Trophoblast cell (in vitro differentiated cells and primary cell): ENCODE results near the gene ISOC2.
"Not testable (repeated sequence)": the region's sequence is repeated elsewhere in the genome, so short reads cannot be mapped to it uniquely, and the experiment has no call there.

Experiments used
- DNase-seq, 2 donors: peaks; one replicate each; pipeline ENCODE4 v3.0.0-alpha.2; 2016
- H2AFZ ChIP-seq: 2 replicates; pipeline ENCODE4 v1.6.1; 2013; ENCODE audit warnings: low read length, moderate library complexity, mild to moderate bottlenecking; ENCODE audit not compliant: insufficient read depth, poor library complexity
- H2AK5ac ChIP-seq: 2 replicates; pipeline ENCODE4 v1.6.1; 2013; ENCODE audit warnings: mild to moderate bottlenecking, low read length
- H2BK120ac ChIP-seq: 2 replicates; pipeline ENCODE4 v1.6.1; 2013; ENCODE audit warnings: low read length, mild to moderate bottlenecking, moderate library complexity; ENCODE audit not compliant: insufficient read depth, poor library complexity
- H2BK12ac ChIP-seq: 2 replicates; pipeline ENCODE4 v1.6.1; 2013; ENCODE audit warnings: mild to moderate bottlenecking, low read length, moderate library complexity
- H2BK5ac ChIP-seq: 2 replicates; pipeline ENCODE4 v1.6.1; 2013; ENCODE audit warnings: low read length, low read depth, moderate library complexity, mild to moderate bottlenecking; ENCODE audit not compliant: poor library complexity
- H3K14ac ChIP-seq: 2 replicates; pipeline ENCODE4 v1.6.1; 2013; ENCODE audit warnings: mild to moderate bottlenecking, low read length
- H3K18ac ChIP-seq: 2 replicates; pipeline ENCODE4 v1.6.1; 2013; ENCODE audit warnings: mild to moderate bottlenecking, low read length
- H3K23ac ChIP-seq: 2 replicates; pipeline ENCODE4 v1.6.1; 2013; ENCODE audit warnings: low read length
- H3K27ac ChIP-seq: 2 replicates; pipeline ENCODE4 v1.5.1; 2013; ENCODE audit warnings: low read depth, mild to moderate bottlenecking, inconsistent platforms, low read length, moderate library complexity
- H3K27me3 ChIP-seq: 2 replicates; pipeline ENCODE4 v1.6.1; 2013; ENCODE audit warnings: inconsistent platforms, mild to moderate bottlenecking, low read length, moderate library complexity; ENCODE audit not compliant: insufficient read depth
- H3K36me3 ChIP-seq, 2 experiments: 1 replicate in 1 of 2; 2 replicates in 1 of 2; pipeline ENCODE4 v1.6.1; 2013; ENCODE audit warnings: low read length in 2 of 2, mild to moderate bottlenecking in 2 of 2, moderate library complexity in 1 of 2; ENCODE audit not compliant: insufficient read depth in 2 of 2, control insufficient read depth in 1 of 2
- H3K4ac ChIP-seq: 2 replicates; pipeline ENCODE4 v1.6.1; 2013; ENCODE audit warnings: low read depth, mild to moderate bottlenecking, low read length, moderate library complexity
- H3K4me1 ChIP-seq, 2 experiments: 1 replicate in 1 of 2; 2 replicates in 1 of 2; pipeline ENCODE4 v1.6.1; 2013; ENCODE audit warnings: low read length in 2 of 2, mild to moderate bottlenecking in 2 of 2, moderate library complexity in 1 of 2; ENCODE audit not compliant: insufficient read depth in 2 of 2, control insufficient read depth in 1 of 2
- H3K4me2 ChIP-seq: 2 replicates; pipeline ENCODE4 v1.6.1; 2013; ENCODE audit warnings: inconsistent platforms, mild to moderate bottlenecking, low read length, moderate library complexity
- H3K4me3 ChIP-seq: 2 replicates; pipeline ENCODE4 v1.5.1; 2013; ENCODE audit warnings: mild to moderate bottlenecking, low read depth, low read length, inconsistent platforms
- H3K79me1 ChIP-seq: one replicate; pipeline ENCODE4 v1.6.1; 2013; ENCODE audit warnings: low read length
- H3K79me2 ChIP-seq: 2 replicates; pipeline ENCODE4 v1.6.1; 2013; ENCODE audit warnings: low read length, mild to moderate bottlenecking; ENCODE audit not compliant: control insufficient read depth, insufficient read depth, poor library complexity
- H3K9ac ChIP-seq: 2 replicates; pipeline ENCODE4 v1.6.1; 2013; ENCODE audit warnings: mild to moderate bottlenecking, low read length
- H3K9me3 ChIP-seq: 2 replicates; pipeline ENCODE4 v1.6.1; 2013; ENCODE audit warnings: low read depth, mild to moderate bottlenecking, control low read depth, inconsistent platforms, low read length; ENCODE audit not compliant: insufficient read depth
- H4K12ac ChIP-seq: 2 replicates; pipeline ENCODE4 v1.6.1; 2013; ENCODE audit warnings: low read depth, mild to moderate bottlenecking, low read length, moderate library complexity
- H4K8ac ChIP-seq: 2 replicates; pipeline ENCODE4 v1.6.1; 2013; ENCODE audit warnings: low read depth, mild to moderate bottlenecking, low read length, moderate library complexity
- H4K91ac ChIP-seq: one replicate; pipeline ENCODE4 v1.6.1; 2013; ENCODE audit warnings: low read depth, mild to moderate bottlenecking, low read length, moderate library complexity
- WGBS: extraction: QIAGEN DNeasy Blood & Tissue Kit; methylation state at CpG from one replicate; pipeline ENCODE4 v1.1.7; 2013; ENCODE audit warnings: missing lambda C conversion rate; ENCODE audit not compliant: insufficient read length, insufficient coverage; ENCODE audit errors: extremely low coverage; 5-methylcytosine and 5-hydroxymethylcytosine counted together

The ISOC2 gene

DNA sequence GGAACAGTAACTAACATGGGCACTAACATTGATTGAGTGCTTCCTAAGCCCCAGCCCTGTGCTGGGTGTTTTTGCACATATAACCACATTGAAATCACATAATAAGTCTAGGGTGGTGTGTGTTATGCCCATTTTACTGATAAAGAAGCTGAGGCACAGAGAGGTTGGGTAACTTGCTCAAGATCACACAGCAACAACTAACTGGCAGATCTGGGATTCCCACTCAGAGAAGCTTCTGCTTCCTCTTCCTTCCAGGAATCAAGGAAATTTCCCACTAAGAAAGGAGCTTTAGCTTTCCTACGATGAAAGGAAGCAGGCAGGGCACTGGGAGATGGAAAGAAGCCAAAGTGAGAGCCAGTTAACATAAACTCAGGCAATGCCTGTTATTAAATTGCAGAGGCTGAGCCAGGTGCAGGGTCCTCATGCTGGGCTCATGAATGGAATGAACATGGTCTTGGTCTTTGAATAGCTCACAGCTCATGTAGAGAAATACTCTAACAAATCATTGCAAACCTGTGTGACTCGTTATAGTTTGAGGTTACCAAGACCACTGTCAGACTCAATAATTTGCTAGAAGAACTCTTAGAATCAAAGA is 36.9 kb upstream of the ISOC2 start:
- H3K79me2 ChIP-seq = no peaks in the 10 kb centered on the region
- no peak overlapping the region for H2AFZ ChIP-seq
- DNase-seq = no peak
- peaks cover under 1% of the 10 kb centered on the region for H3K9me3 ChIP-seq
- H2BK5ac ChIP-seq = no peak overlapping the region
- H4K12ac ChIP-seq = no peak overlapping the region
- no peak overlapping the region for H3K4me2 ChIP-seq
- H3K9ac ChIP-seq = no peak overlapping the region
- H3K4me3 ChIP-seq = no peak overlapping the region
- H2BK120ac ChIP-seq = no peak overlapping the region
- no peaks in the 10 kb centered on the region for H3K79me1 ChIP-seq
- H3K36me3 ChIP-seq = peaks cover 27 to 36% of the 10 kb centered on the region in 2 experiments
- H4K8ac ChIP-seq = no peak overlapping the region
- H2BK12ac ChIP-seq = no peak overlapping the region
- no peak overlapping the region for H3K18ac ChIP-seq
- WGBS = no CpG with 5 or more reads among the region's 2 CpGs
- no peak overlapping the region for H2AK5ac ChIP-seq
- H3K14ac ChIP-seq = no peak overlapping the region
- H3K4me1 ChIP-seq = peaks cover 7 to 8% of the 10 kb centered on the region in 2 experiments
- no peak overlapping the region for H3K27ac ChIP-seq
- no peak overlapping the region for H3K4ac ChIP-seq
- H4K91ac ChIP-seq = no peak overlapping the region
- H3K27me3 ChIP-seq = no peaks in the 10 kb centered on the region
- no peak overlapping the region for H3K23ac ChIP-seq

- H3K9me3 ChIP-seq = no peaks in the 10 kb centered on the region
- no peak overlapping the region for H2BK12ac ChIP-seq
- no CpG with 5 or more reads among the region's 13 CpGs for WGBS
- no peak overlapping the region for H3K4ac ChIP-seq
- no peaks in the 10 kb centered on the region for H3K27me3 ChIP-seq
- H2BK120ac ChIP-seq = no peak overlapping the region
- H4K12ac ChIP-seq = no peak overlapping the region
- no peak overlapping the region for H2BK5ac ChIP-seq
- no peak overlapping the region for H3K27ac ChIP-seq
- no peaks in the 10 kb centered on the region for H3K79me1 ChIP-seq
- H3K4me1 ChIP-seq = peaks cover 11 to 12% of the 10 kb centered on the region in 2 experiments
- no peak overlapping the region for H4K91ac ChIP-seq
- no peak overlapping the region for H2AFZ ChIP-seq
- DNase-seq = no peak
- H2AK5ac ChIP-seq = no peak overlapping the region
- no peak overlapping the region for H3K9ac ChIP-seq
- no peak overlapping the region for H3K18ac ChIP-seq
- H3K4me3 ChIP-seq = no peak overlapping the region
- H3K4me2 ChIP-seq = no peak overlapping the region
- no peaks in the 10 kb centered on the region for H3K79me2 ChIP-seq
- no peak overlapping the region for H3K23ac ChIP-seq
- no peak overlapping the region for H3K14ac ChIP-seq
- peaks cover 25 to 34% of the 10 kb centered on the region in 2 experiments for H3K36me3 ChIP-seq
- H4K8ac ChIP-seq = no peak overlapping the region
Measured at GRCh38 chr19:55497763-55498162, 36.3 kb upstream of the ISOC2 start.

DNA sequence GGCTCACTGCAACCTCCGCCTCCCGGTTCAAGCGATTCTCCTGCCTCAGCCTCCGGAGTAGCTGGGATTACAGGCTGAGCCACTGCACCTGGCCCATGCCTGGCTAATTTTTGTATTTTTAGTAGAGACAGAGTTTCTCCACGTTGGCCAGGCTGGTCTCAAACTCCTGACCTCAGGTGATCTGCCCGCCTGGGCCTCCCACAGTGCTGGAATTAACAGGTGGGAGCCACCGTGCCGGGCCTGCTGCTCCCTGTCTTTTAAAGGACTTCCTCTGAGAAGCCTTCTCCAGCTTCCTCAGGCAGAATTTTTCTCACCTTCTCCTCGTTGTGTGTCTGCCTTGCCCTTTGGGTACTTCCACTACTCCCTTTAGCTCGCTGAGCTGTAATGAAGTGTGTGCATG is 35.4 kb upstream of the ISOC2 start:
- not testable (repeated sequence) for DNase-seq, H4K12ac ChIP-seq, H3K27me3 ChIP-seq, H4K8ac ChIP-seq, H2AFZ ChIP-seq, H3K14ac ChIP-seq, H2BK5ac ChIP-seq, H3K4me3 ChIP-seq, H2AK5ac ChIP-seq, H3K4me2 ChIP-seq, H3K9me3 ChIP-seq, H3K79me1 ChIP-seq, H3K79me2 ChIP-seq, H2BK120ac ChIP-seq, H3K4ac ChIP-seq, H3K23ac ChIP-seq, H2BK12ac ChIP-seq, H3K9ac ChIP-seq, H3K27ac ChIP-seq, H4K91ac ChIP-seq, H3K18ac ChIP-seq
- WGBS = no CpG with 5 or more reads among the region's 10 CpGs
- Histone ChIP-seq H3K4me1 (peaks cover 11 to 13% of the 10 kb centered on the region in 2 experiments), H3K36me3 (peaks cover 25 to 34% of the 10 kb centered on the region in 2 experiments)

DNA sequence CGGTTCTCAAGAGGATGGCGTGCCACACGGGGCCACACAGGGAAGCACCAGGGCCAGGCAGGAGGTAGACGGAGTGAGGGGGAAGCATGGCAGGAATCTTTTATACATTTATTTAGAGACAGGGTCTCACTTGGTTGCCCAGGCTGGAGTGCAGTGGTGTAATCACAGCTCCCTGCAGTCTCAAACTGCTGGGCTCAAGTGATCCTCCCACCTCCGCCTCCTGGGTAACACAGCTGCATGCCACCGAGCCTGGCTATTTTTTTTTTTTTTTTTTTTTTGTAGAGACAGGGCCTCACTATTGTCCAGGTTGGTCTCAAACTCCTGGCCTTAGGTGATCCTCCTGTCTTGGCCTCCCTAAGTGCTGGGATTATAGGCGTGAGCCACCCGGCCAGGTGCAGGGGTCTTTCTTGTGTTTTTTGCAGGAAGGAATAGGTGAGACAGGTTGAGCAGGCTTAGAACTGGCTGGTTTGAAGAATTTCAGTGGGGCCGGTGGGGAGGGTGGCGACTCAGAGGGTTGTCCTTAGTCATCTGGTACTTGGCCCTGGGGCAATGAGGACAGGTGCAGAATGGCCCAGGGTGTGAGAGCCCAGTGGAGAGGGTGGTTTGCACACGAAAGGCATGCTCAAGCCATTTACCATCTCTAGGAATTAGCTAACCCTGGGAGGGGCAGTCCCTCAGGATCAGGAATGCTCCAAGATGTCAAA is 34.4 kb upstream of the ISOC2 start:
- Histone ChIP-seq H3K4me3 (no peak overlapping the region), H3K27me3 (no peaks in the 10 kb centered on the region), H2AK5ac (no peak overlapping the region), H2BK5ac (no peak overlapping the region), H3K79me1 (no peaks in the 10 kb centered on the region), H3K18ac (no peak overlapping the region), H4K91ac (no peak overlapping the region), H3K9me3 (no peaks in the 10 kb centered on the region), H3K36me3 (peaks cover 30 to 33% of the 10 kb centered on the region in 2 experiments), H3K4me2 (no peak overlapping the region), H2BK12ac (no peak overlapping the region), H3K4ac (no peak overlapping the region), H2AFZ (no peak overlapping the region), H3K4me1 (peaks cover 11 to 17% of the 10 kb centered on the region in 2 experiments), H4K12ac (no peak overlapping the region), H3K9ac (no peak overlapping the region), H3K79me2 (no peaks in the 10 kb centered on the region), H2BK120ac (no peak overlapping the region), H3K23ac (no peak overlapping the region), H3K14ac (no peak overlapping the region), H4K8ac (no peak overlapping the region), H3K27ac (no peak overlapping the region)
- WGBS = no CpG with 5 or more reads among the region's 11 CpGs
- DNase-seq = peak; percentile 82 to 85
